GM12872 (cell line): ENCODE measurements around the gene GABARAPL1.

Experiments used
- TF ChIP-seq, protein P1 (sequence below): IDR thresholded peaks from 3 replicates; pipeline ENCODE4 v1.5.1; 2011; ENCODE audit warnings: low read depth, mild to moderate bottlenecking, low read length, moderate library complexity; ENCODE audit not compliant: insufficient read depth

The GABARAPL1 gene

DNA sequence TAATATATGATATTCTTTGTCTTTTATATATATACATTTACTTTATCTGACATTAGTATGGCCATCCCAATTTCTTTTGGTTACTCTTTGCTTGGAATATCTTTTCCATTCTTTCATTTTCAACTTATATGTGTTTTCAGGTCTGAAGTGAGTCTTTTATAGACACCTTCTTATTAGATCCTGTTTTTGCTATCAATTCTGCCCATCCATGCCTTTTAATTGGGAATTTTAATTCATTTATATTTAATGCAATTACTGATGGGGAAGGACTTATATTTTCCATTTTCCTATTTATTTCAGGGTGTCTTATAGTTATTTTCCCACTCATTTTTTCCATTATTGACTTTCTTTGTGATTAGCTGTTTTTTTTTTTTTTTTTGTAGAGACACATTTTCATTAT is 43.4 kb downstream of the GABARAPL1 start:
- TF ChIP-seq, protein P1, sequence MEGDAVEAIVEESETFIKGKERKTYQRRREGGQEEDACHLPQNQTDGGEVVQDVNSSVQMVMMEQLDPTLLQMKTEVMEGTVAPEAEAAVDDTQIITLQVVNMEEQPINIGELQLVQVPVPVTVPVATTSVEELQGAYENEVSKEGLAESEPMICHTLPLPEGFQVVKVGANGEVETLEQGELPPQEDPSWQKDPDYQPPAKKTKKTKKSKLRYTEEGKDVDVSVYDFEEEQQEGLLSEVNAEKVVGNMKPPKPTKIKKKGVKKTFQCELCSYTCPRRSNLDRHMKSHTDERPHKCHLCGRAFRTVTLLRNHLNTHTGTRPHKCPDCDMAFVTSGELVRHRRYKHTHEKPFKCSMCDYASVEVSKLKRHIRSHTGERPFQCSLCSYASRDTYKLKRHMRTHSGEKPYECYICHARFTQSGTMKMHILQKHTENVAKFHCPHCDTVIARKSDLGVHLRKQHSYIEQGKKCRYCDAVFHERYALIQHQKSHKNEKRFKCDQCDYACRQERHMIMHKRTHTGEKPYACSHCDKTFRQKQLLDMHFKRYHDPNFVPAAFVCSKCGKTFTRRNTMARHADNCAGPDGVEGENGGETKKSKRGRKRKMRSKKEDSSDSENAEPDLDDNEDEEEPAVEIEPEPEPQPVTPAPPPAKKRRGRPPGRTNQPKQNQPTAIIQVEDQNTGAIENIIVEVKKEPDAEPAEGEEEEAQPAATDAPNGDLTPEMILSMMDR: no peak

DNA sequence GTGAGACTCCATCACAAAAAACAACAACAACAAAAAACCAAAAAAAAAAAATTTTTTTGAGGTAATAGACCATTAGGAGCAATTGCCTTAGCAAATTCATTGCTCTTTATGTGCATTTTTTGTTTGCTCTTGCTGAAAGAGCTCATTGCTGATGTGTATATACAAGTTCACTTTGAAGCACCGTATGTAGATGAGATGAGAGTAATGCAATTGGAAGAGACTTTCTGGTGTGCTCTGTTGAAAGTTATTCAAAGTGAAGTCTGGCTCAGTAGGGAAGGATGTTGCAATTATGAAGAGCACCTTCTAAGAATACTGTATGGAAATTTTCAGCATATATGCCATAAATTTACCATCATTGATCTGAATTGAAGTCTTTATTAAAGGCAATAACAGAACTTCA is 48.2 kb downstream of the GABARAPL1 start:
- TF ChIP-seq, protein P1: no peak

- TF ChIP-seq, protein P1: no peak
Observed at GRCh38 chr12:10268037-10268436, 55.4 kb downstream of the GABARAPL1 start.

DNA sequence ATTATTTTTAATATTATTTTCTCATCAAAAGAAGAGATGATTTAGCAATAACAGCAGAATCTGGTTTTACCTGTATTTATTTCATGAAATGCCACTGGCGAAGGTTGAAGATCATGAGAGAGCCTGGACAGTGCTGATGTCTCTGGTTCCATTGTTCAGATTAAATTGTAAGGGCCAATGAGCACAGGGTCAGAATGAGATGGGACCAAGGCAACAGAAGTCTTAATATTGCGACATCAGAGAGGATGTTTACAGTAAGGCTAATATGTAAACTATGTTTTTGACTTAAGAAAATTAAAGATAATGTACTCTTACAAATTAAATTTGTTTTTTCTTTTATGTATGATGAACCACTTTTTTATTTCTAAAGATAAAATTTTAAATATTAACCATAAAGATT is 59.8 kb downstream of the GABARAPL1 start:
- TF ChIP-seq, protein P1: no peak
